SK-N-SH (cell line): ENCODE data around the gene ESRP2. TPM values are rescaled to one million over a fixed set of nuclear protein-coding genes. Genes with fewer than 3 reads are reported as not detected.

ENCODE experiments used
- CTCF ChIA-PET: fragments of 300-600, 350-600 bp; formaldehyde crosslinking; extraction: SDS; loops from one replicate; lab custom pipeline; 2021; lab: Yijun Ruan, JAX
- POLR2A ChIA-PET: fragments of 350-600 bp; sonication (Branson Sonifier 250); formaldehyde crosslinking; extraction: SDS; loops from one replicate; lab custom pipeline; 2020; ENCODE audit warnings: antibody characterized with exemption, inconsistent platforms; lab: Yijun Ruan, JAX
- DNase-seq: peaks from one replicate; pipeline ENCODE4 v3.0.0; 2012
- H2AFZ ChIP-seq: fragments of 200-600 bp; sonication (generic); 2 replicates; pipeline ENCODE4 v1.8.1; 2016; ENCODE audit warnings: antibody characterized with exemption, mild to moderate bottlenecking, low read depth
- H3F3A ChIP-seq: fragments of 200-600 bp; sonication (generic); replicated peaks from 2 replicates; pipeline ENCODE3; 2016; ENCODE audit warnings: antibody characterized with exemption, mild to moderate bottlenecking; ENCODE audit not compliant: insufficient read depth
- H3K27ac ChIP-seq, 2 experiments: fragments of 200-500 bp in 1 of 2; fragments of 200-600 bp in 1 of 2; sonication (Bioruptor generic) in 1 of 2; sonication (generic), shearing (Covaris generic) in 1 of 2; 2 replicates each; pipeline versions ENCODE4 v1.5.1 to v1.6.1; 2014 to 2016; ENCODE audit warnings: low read depth in 2 of 2, inconsistent platforms in 1 of 2, low read length in 1 of 2, mild to moderate bottlenecking in 1 of 2, mixed read lengths in 1 of 2
- H3K27me3 ChIP-seq: fragments of 200-600 bp; sonication (generic), shearing (Covaris generic); 2 replicates; pipeline ENCODE4 v1.6.1; 2016; ENCODE audit warnings: mixed run types; ENCODE audit not compliant: insufficient read depth
- H3K36me3 ChIP-seq, 2 experiments: fragments of 200-500 bp in 1 of 2; fragments of 200-600 bp in 1 of 2; sonication (Bioruptor generic) in 1 of 2; sonication (generic) in 1 of 2; replicated peaks in 1 of 2; 2 replicates each; pipeline versions ENCODE3 to v1.5.1; 2014 to 2016; ENCODE audit warnings: low read length in 1 of 2, mild to moderate bottlenecking in 1 of 2; ENCODE audit not compliant: insufficient read depth in 2 of 2, control insufficient read depth in 1 of 2
- H3K4me1 ChIP-seq, 2 experiments: fragments of 200-500 bp in 1 of 2; fragments of 200-600 bp in 1 of 2; sonication (Bioruptor generic) in 1 of 2; sonication (generic), shearing (Covaris generic) in 1 of 2; 2 replicates each; pipeline versions ENCODE4 v1.5.1 to v1.6.1; 2014 to 2016; ENCODE audit warnings: low read depth in 1 of 2, low read length in 1 of 2, mixed run types in 1 of 2; ENCODE audit not compliant: insufficient read depth in 2 of 2, control insufficient read depth in 1 of 2
- H3K4me2 ChIP-seq: fragments of 200-600 bp; sonication (generic), shearing (Covaris generic); 2 replicates; pipeline ENCODE4 v1.6.1; 2017; ENCODE audit warnings: mixed run types
- H3K4me3 ChIP-seq, 2 experiments: fragments of 200-500 bp in 1 of 2; fragments of 200-600 bp in 1 of 2; sonication (Bioruptor generic) in 1 of 2; sonication (generic), shearing (Covaris generic) in 1 of 2; 2 replicates each; pipeline versions ENCODE4 v1.5.1 to v1.8.1; 2014 to 2016; ENCODE audit warnings: low read depth in 2 of 2, inconsistent platforms in 1 of 2, low read length in 1 of 2, mild to moderate bottlenecking in 1 of 2, mixed read lengths in 1 of 2, moderate library complexity in 1 of 2
- H3K79me2 ChIP-seq: fragments of 200-600 bp; sonication (generic); 2 replicates; pipeline ENCODE4 v1.8.1; 2017; ENCODE audit warnings: mild to moderate bottlenecking; ENCODE audit not compliant: insufficient read depth
- H3K9ac ChIP-seq: fragments of 200-600 bp; sonication (generic); 2 replicates; pipeline ENCODE4 v1.6.1; 2017; ENCODE audit warnings: mixed run types
- H3K9me2 ChIP-seq: fragments of 200-600 bp; sonication (generic); 2 replicates; pipeline ENCODE4 v1.6.1; 2017; ENCODE audit warnings: mixed run types
- H3K9me3 ChIP-seq: fragments of 200-600 bp; sonication (generic); 2 replicates; pipeline ENCODE4 v1.6.1; 2017; ENCODE audit warnings: mixed run types, mild to moderate bottlenecking, moderate library complexity
- H4K20me1 ChIP-seq: fragments of 200-600 bp; sonication (generic); 2 replicates; pipeline ENCODE4 v1.6.1; 2017; ENCODE audit warnings: mild to moderate bottlenecking, mixed run types; ENCODE audit not compliant: insufficient read depth
- FOSL2 ChIP-seq: IDR thresholded peaks from 2 replicates; pipeline ENCODE4 v1.4.0; 2012; ENCODE audit warnings: low read depth, mild to moderate bottlenecking, moderate library complexity, borderline replicate concordance
- MEF2A ChIP-seq: IDR thresholded peaks from 2 replicates; pipeline ENCODE4 v1.4.0; 2012; ENCODE audit warnings: low read depth, borderline replicate concordance
- MXI1 ChIP-seq: IDR thresholded peaks from 2 replicates; pipeline ENCODE4 v1.6.1; 2012; ENCODE audit warnings: mild to moderate bottlenecking, low read depth, low read length, improper control_type of control experiment
- NRF1 ChIP-seq: IDR thresholded peaks from 2 replicates; pipeline ENCODE4 v1.6.1; 2012; ENCODE audit warnings: low read depth, mild to moderate bottlenecking, low read length
- RFX5 ChIP-seq: IDR thresholded peaks from 2 replicates; pipeline ENCODE4 v1.6.1; 2012; ENCODE audit warnings: mild to moderate bottlenecking, improper control_type of control experiment, low read length
- SIN3A ChIP-seq: IDR thresholded peaks from 2 replicates; pipeline ENCODE4 v1.6.1; 2012; ENCODE audit warnings: low read depth, mild to moderate bottlenecking, low read length, moderate library complexity, borderline replicate concordance
- TEAD4 ChIP-seq: IDR thresholded peaks from 2 replicates; pipeline ENCODE4 v1.4.0; 2012; ENCODE audit warnings: mild to moderate bottlenecking, borderline replicate concordance; ENCODE audit not compliant: insufficient read depth
- WGBS: methylation state at CpG from one replicate; pipeline ENCODE4 v1.1.6; 2017; ENCODE audit warnings: low lambda C conversion rate; 5-methylcytosine and 5-hydroxymethylcytosine counted together
- polyA plus RNA-seq, 3 experiments: library from polyadenylated mRNA; depleted of rRNA; stranded (reverse); fragments of >200 nt; gene quantifications; 2 replicates each; pipeline ENCODE4 v1.2.3, GENCODE V29; 2012
- TF ChIP-seq, protein P1 (sequence below): fragments of 150-350 bp; IDR thresholded peaks from 2 replicates; pipeline ENCODE4 v1.6.1; 2016; ENCODE audit warnings: mild to moderate bottlenecking, low read depth, low read length
- TF ChIP-seq, protein P2 (sequence below): fragments of 200-600 bp; sonication (generic); IDR thresholded peaks from 2 replicates; pipeline ENCODE4 v1.6.1; 2017; ENCODE audit warnings: antibody characterized with exemption, mild to moderate bottlenecking, moderate library complexity
- TF ChIP-seq, protein P3 (sequence below): fragments of 150-350 bp; IDR thresholded peaks from 2 replicates; pipeline ENCODE4 v1.6.1; 2017; ENCODE audit warnings: antibody characterized with exemption, low read length, low read depth, borderline replicate concordance
- TF ChIP-seq, protein P4 (sequence below): IDR thresholded peaks from 2 replicates; pipeline ENCODE4 v1.4.0; 2012; ENCODE audit warnings: low read depth, borderline replicate concordance

The ESRP2 gene
- polyA plus RNA-seq, 1 of the 3 experiments (the other 2 are of a cell fraction): 0.07 TPM

DNA sequence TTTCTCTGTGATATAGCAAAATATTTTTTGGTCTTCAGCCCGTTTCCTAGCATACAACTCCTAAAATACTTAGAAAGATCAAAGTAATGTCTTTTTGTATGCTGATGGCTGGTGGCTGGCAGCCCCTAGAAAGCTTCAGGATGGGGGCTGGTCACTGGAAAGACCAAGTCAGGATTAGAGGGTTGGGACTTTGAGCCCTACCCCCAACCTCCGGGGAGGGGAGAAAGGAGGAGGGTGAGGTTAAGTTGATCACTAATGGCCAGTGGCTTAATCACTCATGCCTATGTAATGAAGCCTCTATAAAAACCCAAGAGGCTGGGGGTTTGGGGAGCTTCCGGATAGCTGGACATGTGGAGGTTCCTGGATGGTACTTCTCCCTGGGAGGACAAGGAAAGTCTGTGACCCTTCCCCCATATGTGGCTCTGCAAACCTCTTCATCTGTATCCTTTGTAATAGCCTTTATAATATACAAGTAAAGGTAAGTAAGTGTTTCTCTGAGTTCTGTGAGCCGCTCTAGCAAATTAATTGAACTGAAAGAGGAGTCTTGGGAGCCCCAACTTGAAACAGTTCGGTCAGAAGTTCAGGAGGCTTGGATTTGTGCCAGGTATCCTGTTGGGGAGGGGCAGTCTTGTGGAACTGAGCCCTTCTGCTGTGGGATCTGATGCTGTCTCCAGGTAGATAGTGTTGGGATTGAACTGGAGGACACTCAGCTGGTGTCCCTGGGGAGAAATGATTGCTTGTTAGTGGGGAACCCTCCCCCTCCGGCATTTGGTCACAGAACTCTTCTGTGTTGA is 31.9 kb upstream of the ESRP2 start:
- H3K4me2 ChIP-seq: no peak overlapping the region
- no peaks in the 10 kb centered on the region for H3K9me3 ChIP-seq
- WGBS: 90% methylated on average over 6 of the region's 6 CpGs
- no peak overlapping the region for H3K27ac ChIP-seq
- CTCF ChIA-PET: interaction anchor here (0.8 to 13.8 kb wide), 4 partner anchors 16 to 174 kb away, joined by 3 to 355 read pairs (median 4); no protein-coding TSS in a partner anchor
- H3K27me3 ChIP-seq: no peaks in the 10 kb centered on the region
- no peaks in the 10 kb centered on the region for H3K9me2 ChIP-seq
- no peak overlapping the region for H2AFZ ChIP-seq
- H3K4me1 ChIP-seq: peaks cover 0 to 4% of the 10 kb centered on the region in 2 experiments; a peak in 2 of 4 replicates
- H3K4me3 ChIP-seq: no peak overlapping the region
- DNase-seq: no peak
- POLR2A ChIA-PET: no interaction called here
- no peak for TF ChIP-seq MEF2A
- TF ChIP-seq, protein P1, sequence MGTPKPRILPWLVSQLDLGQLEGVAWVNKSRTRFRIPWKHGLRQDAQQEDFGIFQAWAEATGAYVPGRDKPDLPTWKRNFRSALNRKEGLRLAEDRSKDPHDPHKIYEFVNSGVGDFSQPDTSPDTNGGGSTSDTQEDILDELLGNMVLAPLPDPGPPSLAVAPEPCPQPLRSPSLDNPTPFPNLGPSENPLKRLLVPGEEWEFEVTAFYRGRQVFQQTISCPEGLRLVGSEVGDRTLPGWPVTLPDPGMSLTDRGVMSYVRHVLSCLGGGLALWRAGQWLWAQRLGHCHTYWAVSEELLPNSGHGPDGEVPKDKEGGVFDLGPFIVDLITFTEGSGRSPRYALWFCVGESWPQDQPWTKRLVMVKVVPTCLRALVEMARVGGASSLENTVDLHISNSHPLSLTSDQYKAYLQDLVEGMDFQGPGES: no peak
- TF ChIP-seq TEAD4: no peak
- no peak for TF ChIP-seq RFX5
- TF ChIP-seq, protein P2, sequence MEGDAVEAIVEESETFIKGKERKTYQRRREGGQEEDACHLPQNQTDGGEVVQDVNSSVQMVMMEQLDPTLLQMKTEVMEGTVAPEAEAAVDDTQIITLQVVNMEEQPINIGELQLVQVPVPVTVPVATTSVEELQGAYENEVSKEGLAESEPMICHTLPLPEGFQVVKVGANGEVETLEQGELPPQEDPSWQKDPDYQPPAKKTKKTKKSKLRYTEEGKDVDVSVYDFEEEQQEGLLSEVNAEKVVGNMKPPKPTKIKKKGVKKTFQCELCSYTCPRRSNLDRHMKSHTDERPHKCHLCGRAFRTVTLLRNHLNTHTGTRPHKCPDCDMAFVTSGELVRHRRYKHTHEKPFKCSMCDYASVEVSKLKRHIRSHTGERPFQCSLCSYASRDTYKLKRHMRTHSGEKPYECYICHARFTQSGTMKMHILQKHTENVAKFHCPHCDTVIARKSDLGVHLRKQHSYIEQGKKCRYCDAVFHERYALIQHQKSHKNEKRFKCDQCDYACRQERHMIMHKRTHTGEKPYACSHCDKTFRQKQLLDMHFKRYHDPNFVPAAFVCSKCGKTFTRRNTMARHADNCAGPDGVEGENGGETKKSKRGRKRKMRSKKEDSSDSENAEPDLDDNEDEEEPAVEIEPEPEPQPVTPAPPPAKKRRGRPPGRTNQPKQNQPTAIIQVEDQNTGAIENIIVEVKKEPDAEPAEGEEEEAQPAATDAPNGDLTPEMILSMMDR: no peak
- TF ChIP-seq NRF1: no peak
- TF ChIP-seq, protein P3, sequence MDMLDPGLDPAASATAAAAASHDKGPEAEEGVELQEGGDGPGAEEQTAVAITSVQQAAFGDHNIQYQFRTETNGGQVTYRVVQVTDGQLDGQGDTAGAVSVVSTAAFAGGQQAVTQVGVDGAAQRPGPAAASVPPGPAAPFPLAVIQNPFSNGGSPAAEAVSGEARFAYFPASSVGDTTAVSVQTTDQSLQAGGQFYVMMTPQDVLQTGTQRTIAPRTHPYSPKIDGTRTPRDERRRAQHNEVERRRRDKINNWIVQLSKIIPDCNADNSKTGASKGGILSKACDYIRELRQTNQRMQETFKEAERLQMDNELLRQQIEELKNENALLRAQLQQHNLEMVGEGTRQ: no peak
- no peak for TF ChIP-seq MXI1
- H3K9ac ChIP-seq: no peak overlapping the region
- peaks cover 19% of the 10 kb centered on the region for H4K20me1 ChIP-seq
- peaks cover 22% of the 10 kb centered on the region for H3F3A ChIP-seq
- peaks cover 0 to 9% of the 10 kb centered on the region in 2 experiments for H3K36me3 ChIP-seq
- H3K79me2 ChIP-seq: peaks cover 83% of the 10 kb centered on the region

DNA sequence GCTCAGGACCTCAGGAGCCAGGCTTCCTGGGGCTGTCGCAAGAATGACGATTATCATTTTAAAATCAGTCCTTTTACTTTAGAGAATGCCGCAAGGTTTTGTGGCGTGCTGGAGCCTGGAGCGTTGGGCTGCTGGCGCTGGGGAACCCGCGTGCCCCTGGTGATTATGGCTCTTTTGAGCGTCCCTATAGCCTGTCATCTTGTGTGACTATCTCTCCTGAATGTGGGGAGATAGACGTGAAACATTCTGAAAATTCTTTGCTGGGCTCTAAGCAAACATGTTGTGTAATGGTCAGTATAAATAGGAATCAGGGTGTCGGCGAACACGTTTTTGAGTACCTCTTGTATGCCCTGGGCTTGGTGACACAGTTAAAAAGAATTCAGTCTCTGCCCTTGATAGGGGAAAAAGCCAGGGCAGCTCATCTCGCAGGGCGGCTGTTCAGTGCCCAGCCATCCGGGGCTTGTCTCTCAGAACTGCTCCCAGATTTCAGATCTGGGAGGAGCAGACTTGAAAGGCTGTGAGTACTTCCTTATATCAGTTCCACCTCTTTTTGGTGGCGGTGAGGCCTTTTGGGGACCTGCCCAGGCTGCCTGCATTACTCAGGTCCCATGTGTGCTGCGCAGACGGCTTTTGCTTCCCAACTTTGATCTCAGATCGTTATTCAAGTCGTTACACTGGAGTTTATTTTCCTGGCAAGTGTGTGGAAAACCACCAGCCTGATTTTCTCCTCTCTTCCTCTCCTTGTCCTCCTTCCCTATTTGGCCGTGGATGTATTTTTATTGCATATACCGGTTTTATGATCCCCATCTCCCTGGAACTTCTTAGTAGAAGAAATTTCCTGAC is 29.4 kb upstream of the ESRP2 start:
- POLR2A ChIA-PET: no interaction called here
- H3K9me2 ChIP-seq: no peaks in the 10 kb centered on the region
- peak overlapping the region; percentile 65 to 80 for H3K4me3 ChIP-seq
- H3K27ac ChIP-seq: peak overlapping the region; percentile 87 to 89
- H3K36me3 ChIP-seq: peaks cover 4 to 9% of the 10 kb centered on the region in 2 experiments
- 17% methylated on average over 22 of the region's 23 CpGs for WGBS
- H3K79me2 ChIP-seq: peaks cover 58% of the 10 kb centered on the region
- DNase-seq: peak; percentile 56
- H3K4me1 ChIP-seq: peaks cover 0 to 4% of the 10 kb centered on the region in 2 experiments; a peak in 2 of 4 replicates
- peaks cover 22% of the 10 kb centered on the region for H3F3A ChIP-seq
- peaks cover 8% of the 10 kb centered on the region for H4K20me1 ChIP-seq
- peak overlapping the region; percentile 77 for H2AFZ ChIP-seq
- no peaks in the 10 kb centered on the region for H3K9me3 ChIP-seq
- H3K4me2 ChIP-seq: peak overlapping the region; percentile 91
- peak overlapping the region; percentile 91 for H3K9ac ChIP-seq
- CTCF ChIA-PET: interaction anchor here (1.9 to 13.8 kb wide), 4 partner anchors 9 to 171 kb away, joined by 5 to 355 read pairs (median 45); no protein-coding TSS in a partner anchor
- TF ChIP-seq SIN3A (0 out of 2 replicates have a peak, but pooled peaks have one; percentile 12), FOSL2 (peak; percentile 43; the same call in 1 of the 2 replicates)
- TF ChIP-seq, protein P4, sequence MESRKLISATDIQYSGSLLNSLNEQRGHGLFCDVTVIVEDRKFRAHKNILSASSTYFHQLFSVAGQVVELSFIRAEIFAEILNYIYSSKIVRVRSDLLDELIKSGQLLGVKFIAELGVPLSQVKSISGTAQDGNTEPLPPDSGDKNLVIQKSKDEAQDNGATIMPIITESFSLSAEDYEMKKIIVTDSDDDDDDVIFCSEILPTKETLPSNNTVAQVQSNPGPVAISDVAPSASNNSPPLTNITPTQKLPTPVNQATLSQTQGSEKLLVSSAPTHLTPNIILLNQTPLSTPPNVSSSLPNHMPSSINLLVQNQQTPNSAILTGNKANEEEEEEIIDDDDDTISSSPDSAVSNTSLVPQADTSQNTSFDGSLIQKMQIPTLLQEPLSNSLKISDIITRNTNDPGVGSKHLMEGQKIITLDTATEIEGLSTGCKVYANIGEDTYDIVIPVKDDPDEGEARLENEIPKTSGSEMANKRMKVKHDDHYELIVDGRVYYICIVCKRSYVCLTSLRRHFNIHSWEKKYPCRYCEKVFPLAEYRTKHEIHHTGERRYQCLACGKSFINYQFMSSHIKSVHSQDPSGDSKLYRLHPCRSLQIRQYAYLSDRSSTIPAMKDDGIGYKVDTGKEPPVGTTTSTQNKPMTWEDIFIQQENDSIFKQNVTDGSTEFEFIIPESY: no peak
- TF ChIP-seq, all 33 proteins: peak for 2
- no peaks in the 10 kb centered on the region for H3K27me3 ChIP-seq
